ENCODE data around the gene TECPR1.
A peak's percentile ranks its signal among the peaks of the same experiment; 100 is the strongest.

The TECPR1 gene

GRCh38 chr7:98284335-98285036, 32.5 kb upstream of the TECPR1 start:
- DNase-seq = peak; percentile 75

GRCh38 chr7:98283887-98284222, 31.8 kb upstream of the TECPR1 start:
- DNase-seq = no peak

GRCh38 chr7:98283127-98283886, 31.3 kb upstream of the TECPR1 start:
- DNase-seq = peak; percentile 92

DNA sequence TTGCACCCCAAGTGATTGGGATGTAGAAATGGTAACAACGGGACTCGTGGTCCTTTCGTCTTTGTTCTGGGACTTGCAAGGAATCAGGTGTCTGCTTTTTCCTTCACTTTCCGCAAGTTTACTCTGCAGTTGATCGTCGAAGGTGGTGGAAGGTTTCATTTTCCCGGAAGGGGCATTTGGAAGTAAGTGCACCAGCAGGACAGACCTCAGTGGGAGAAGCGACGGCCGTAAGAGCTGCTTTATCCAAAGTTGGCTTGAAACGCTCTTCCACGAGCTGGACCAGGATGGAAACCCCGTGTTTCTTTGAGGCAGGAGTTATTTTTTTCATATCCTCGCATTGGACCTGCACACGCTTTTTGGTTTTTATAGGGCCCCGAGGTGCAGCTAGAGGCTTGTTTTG, 30.7 kb upstream of the TECPR1 start:
- DNase-seq = no peak

- no peak for DNase-seq
Measured at GRCh38 chr7:98281757-98282606, 29.9 kb upstream of the TECPR1 start.

DNA sequence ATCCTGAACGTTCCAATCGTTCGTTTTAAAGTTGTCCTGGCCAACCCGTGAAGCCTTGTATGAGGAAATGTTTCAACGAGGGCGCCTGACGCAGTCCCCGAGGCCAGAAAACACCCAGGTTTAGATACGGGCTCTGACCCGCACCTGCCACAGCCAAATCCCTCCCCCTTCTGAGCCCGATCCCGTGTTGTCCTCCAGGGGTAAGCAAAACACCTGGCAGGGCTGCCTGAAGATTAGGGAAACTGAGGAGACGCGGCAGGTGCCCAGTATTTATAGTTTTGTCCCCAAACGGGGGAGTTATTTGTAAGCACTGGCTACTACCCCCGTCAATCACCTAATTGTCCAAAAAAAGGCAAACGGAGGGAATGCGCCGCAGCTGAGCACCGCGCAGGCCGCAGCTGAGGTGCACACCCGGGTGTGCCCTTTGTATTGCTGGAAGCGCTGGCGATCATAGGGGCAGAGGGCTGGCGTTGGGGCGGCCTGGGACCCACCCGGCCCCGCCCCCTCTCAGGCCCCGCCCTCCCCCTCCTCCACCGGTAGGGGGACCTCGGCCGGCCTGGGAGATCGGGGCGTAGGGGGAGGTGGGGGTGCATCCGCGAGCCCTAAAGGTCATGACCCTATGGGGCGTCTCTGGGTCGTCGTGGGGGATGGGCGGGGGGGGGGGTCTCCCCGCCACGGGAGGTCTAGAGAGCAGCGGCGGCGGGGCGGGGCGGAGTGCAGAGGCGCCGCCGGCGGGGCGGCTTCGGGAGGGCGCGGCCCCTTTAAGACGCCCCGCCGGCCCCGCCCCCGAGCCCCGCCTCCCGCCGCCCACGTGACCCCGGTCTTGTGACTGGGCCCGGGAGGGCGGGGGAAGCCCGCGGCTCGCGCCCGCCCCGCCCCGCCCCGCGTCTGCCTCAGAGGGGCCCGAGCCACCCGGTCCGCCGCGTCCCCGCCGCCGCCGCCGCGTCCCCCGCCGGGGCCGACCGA, 29.0 kb upstream of the TECPR1 start, which contains the start of gene BRI3:
Gene BRI3 (plus strand): TSS at position 896 of the 966 bp plus-strand sequence. CDS start 110 bp downstream, outside the sequence.
- DNase-seq = peak; percentile 74

DNA sequence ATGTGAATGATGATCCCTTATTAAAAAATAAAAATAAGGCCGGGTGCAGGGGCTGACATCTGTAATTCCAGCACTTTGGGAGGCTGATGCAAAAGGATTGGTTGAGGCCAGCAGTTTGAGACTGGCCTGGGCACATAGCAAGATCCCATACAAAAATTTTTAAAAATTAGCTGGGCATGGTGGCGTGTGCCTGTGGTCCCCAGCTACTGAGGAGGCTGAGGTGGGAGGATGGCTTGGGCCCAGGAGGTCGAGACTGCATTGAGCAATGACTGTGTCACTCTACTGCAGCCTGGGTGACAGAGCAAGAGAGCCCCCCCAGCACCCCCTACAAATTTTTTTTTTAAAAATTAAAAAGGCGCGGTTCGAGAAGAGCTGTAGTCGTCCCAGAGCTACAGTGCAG, 28.3 kb upstream of the TECPR1 start:
- no peak for DNase-seq

DNA sequence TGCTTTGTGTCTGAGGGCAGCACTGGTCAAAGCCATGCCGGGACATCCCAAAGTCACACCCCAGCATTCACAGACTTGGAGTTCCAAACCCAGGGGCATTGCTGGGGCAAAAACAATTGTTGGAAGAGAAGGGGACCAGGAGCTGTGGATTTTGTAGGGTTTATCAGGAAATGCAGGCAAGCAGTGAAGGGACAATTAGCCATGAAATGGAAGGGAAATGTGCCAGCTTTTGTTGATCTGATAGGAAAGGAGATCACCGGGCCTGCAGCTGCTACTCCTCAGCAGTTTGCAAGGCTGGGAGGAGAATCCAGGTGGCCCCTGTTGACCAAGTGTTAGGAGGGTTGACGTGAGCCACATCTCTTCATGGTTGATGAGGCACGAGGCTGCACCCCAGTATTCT, 26.9 kb upstream of the TECPR1 start:
- DNase-seq = no peak

- DNase-seq = no peak
Measured at GRCh38 chr7:98278408-98278807, 26.4 kb upstream of the TECPR1 start.

GRCh38 chr7:98276241-98276761, 24.3 kb upstream of the TECPR1 start:
- DNase-seq = peak; percentile 85

DNA sequence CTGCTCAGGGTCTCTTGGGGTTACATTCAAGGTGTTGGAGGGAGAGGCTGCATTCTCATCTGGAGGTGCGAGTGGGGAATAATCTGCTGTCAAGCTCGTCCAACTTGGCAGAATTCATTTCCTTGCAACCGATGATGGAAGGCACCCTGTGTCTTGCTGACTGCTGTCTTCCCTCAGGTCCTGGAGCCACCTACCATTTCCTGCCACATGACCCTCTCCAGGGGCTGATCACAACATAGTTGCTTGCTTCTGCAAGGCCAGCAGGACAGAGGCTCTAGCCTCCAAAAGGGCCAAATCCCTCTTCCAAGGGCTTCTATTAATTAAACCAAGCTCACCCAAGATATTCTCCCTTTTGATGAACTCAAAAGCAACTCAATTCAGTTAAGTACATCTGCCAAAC, 15.3 kb upstream of the TECPR1 start:
- DNase-seq = no peak

DNA sequence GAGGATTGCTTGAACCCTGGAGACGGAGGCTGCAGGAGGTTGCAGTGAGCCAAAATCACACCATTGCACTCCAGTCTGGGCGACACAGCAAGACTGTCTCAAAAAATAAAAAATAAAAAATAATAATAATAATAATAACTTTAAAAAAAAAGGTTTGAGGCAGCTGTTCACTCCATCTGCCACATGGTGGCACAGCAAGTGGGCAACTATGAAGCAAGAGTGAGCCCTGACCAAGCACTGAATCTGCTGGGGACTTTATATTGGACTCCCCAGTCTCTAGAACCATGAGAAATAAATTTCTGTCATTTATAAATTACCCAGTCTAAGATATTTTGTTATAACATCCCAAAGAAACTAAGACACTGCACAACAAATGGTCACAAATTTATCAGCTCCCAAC, 14.8 kb upstream of the TECPR1 start:
- peak; percentile 41 for DNase-seq

DNA sequence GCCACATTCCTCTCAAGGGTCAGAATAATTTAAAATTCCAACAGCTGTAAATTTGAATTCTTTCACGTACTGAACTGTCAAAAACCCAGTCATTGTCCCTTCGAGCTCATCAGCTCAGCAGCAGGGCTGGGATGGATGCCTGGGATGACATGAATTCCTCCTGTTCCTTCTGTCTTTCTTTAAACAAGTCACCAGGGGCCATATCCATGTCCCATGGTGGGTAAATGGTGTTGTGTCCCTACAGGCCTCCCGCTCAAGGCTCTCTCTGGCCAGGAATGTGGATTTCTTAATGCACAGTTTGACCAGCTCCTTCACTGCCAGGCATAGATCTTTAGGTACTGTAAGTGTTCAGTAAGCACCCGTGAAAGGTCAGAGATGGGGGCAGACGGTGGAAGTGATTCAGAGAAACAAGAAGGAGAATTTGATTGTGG, 13.8 kb upstream of the TECPR1 start:
- no peak for DNase-seq

DNA sequence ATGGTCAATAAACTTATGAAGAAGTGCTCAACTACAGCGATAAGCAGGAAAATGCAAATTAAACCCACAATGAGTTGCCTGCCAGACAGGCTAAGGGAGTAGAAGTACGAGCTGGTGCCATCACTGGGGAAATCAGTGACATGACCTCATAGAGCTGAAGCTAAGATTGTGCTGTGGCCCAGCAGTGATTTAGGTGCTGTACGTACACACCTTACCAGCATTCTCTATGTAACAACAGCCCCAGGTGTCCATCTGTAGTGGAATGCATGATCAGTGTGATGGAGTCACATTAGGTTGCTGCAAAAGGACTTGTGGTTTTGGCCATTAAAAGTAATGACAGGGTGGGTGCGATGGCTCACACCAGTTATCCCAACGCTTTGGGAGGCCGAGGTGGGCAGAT, 5.7 kb upstream of the TECPR1 start:
- no peak for DNase-seq

DNA sequence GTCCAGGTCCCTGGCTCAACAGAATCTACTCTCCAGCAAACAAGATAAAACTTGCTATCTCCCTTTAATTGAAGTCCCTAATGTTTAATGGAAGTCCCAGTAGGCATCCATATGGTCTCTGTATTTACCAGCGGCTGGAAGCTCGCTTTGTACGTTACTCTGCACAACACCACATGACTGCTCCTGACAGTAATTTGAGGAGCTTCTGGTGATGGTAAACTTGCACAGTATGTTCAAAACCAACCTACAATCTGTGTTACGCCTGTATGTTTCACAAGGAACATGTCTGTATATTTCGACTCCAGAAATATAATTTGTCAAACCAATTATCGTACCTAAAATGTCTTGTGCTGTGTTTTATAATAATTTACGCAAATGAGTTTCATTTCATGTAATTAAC, 4.4 kb upstream of the TECPR1 start:
- DNase-seq = no peak

DNA sequence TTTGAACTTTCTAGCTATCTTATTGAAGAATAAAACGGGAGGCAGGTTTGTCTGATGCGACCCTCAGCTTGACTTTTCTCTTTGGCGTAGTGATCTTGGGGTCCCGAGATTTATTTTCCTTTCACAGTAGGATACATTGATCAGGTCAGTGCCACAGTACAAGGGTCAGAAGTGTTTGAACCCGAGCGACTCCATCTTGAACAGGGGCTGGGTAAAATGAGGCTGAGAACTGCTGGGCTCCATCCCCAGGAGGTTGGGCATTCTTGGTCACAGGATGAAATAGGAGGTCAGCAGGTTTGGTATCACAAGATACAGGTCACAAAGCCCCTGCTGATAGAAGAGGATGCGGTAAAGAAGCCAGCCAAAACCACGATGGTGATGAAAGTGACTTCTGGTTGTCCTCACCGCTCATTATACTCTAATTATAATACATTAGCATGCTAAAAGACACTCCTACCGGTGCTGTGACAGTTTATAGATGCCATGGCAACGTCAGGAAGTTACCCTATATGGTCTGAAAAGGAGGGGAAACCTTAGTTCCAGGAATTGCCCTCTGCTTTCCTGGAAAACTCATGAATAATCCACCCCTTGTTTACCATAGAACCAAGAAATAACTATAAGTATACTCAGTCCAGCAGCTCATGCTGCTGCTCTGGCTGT, 3.0 kb upstream of the TECPR1 start:
- DNase-seq = peak; percentile 80

DNA sequence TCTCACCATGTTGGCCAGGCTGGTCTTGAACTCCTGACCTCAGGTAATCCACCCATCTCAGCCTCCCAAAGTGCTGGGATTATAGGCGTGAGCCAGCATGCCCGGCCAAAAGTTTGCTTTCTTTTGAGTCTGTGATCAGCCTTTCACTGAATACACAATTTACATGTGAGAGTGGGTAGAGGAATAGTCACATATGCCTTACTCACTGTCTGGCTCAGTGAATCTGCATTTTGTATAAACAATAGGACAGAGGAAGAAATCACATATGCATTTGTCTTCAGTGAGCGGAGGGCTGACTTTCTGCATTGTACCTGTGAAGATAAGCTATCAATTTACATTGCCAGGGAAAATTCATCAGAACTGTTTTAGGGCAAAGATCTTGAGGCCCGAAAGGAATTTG, 2.5 kb upstream of the TECPR1 start:
- DNase-seq = no peak

DNA sequence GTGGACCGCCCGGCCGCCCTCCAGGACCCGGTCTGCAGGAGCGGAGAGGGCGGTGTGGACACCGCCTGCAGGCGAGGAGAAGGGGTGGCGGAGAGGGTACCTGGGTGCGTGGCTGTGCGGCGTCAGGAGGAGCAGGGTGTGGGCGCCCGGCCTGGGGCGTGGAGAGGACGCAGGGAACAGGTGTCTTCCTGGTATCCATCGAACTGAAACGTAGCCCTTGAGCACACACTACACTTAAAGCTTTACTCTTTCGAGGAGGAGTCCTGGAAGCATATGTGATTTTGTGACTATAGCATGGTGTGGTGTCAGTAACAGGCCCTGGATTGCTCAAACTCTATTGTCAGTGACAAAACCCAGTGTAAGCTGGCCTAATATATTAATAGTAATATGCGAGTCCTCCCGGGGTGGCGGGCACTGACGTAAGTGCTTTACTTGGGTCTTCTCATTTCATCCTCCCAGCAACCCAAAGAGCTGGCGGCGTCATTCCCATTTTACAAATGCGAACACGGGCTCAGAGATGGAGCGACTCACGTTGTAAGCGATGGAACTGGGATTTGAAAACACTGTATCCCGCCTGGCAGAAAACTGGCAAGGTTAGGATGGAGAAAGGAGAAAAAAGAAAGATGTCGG, 508 bp upstream of the TECPR1 start:
- DNase-seq = no peak

DNA sequence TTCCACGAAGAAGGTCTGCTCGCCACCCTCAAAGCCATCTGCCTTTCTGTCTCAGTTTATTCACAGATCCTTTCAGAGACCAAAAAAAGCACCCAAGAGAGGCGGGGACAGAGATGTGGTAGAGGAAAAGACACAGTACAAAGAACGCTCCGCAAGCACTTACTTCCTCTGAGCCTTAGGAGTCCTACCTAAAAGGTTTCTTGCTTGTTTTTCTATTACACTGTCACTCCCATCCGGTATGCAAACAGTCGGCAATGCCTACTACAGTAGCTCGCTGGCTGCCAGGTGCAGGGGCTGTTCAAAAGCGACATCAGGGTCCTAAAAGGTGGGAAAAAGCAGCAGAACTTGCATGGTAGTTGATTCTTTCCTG, 816 bp downstream of the TECPR1 start:
- DNase-seq = no peak

GRCh38 chr7:98250789-98251188, 1.2 kb downstream of the TECPR1 start:
- no peak for DNase-seq

- peak; percentile 55 for DNase-seq
Measured at GRCh38 chr7:98249106-98249505, 2.9 kb downstream of the TECPR1 start.

Measured in MV-4-11 (cell line).